Ishikawa (cell line): ENCODE results near the gene TUBA4A.
A peak's percentile ranks its signal among the peaks of the same experiment; 100 is the strongest.

Experiments used
- CEBPB ChIP-seq: IDR thresholded peaks from 2 replicates; pipeline ENCODE4 v1.6.1; 2012
- CREB1 ChIP-seq: IDR thresholded peaks from 2 replicates; pipeline ENCODE4 v1.6.1; 2012; ENCODE audit warnings: low read depth
- EGR1 ChIP-seq: IDR thresholded peaks from 2 replicates; pipeline ENCODE4 v1.6.1; 2012
- EP300 ChIP-seq: IDR thresholded peaks from 2 replicates; pipeline ENCODE4 v1.6.1; 2012; ENCODE audit warnings: borderline replicate concordance
- FOXM1 ChIP-seq: IDR thresholded peaks from 2 replicates; pipeline ENCODE4 v1.6.1; 2012; ENCODE audit warnings: low read depth, borderline replicate concordance
- MAX ChIP-seq: IDR thresholded peaks from 2 replicates; pipeline ENCODE4 v1.6.1; 2012
- NFIC ChIP-seq: IDR thresholded peaks from 2 replicates; pipeline ENCODE4 v1.6.1; 2012
- RAD21 ChIP-seq: IDR thresholded peaks from 2 replicates; pipeline ENCODE4 v1.6.1; 2012; ENCODE audit warnings: low read depth
- REST ChIP-seq: IDR thresholded peaks from 2 replicates; pipeline ENCODE4 v1.6.1; 2012; ENCODE audit warnings: low read depth, mild to moderate bottlenecking
- TAF1 ChIP-seq: IDR thresholded peaks from 2 replicates; pipeline ENCODE4 v1.6.1; 2012; ENCODE audit warnings: low read depth, mild to moderate bottlenecking
- TCF12 ChIP-seq: IDR thresholded peaks from 2 replicates; pipeline ENCODE4 v1.6.1; 2012; ENCODE audit warnings: low read depth
- TEAD4 ChIP-seq: IDR thresholded peaks from 2 replicates; pipeline ENCODE4 v1.6.1; 2012
- USF1 ChIP-seq: IDR thresholded peaks from 2 replicates; pipeline ENCODE4 v1.6.1; 2012
- YY1 ChIP-seq: IDR thresholded peaks from 2 replicates; pipeline ENCODE4 v1.6.1; 2012; ENCODE audit warnings: low read depth
- ZBTB7A ChIP-seq: IDR thresholded peaks from 2 replicates; pipeline ENCODE4 v1.6.1; 2012; ENCODE audit warnings: low read depth

Gene TUBA4A

GRCh38 chr2:219243291-219243761 is 10.4 kb downstream of the TUBA4A start:
- no peak for TF ChIP-seq EGR1
- no peak for TF ChIP-seq TAF1
- TF ChIP-seq TCF12 = no peak
- no peak for TF ChIP-seq MAX
- TF ChIP-seq NFIC = no peak
- no peak for TF ChIP-seq EP300
- no peak for TF ChIP-seq YY1
- no peak for TF ChIP-seq RAD21
- no peak for TF ChIP-seq CEBPB
- TF ChIP-seq CREB1 = no peak
- no peak for TF ChIP-seq ZBTB7A
- TF ChIP-seq REST = no peak
- TF ChIP-seq TEAD4 = no peak
- TF ChIP-seq FOXM1 = no peak

GRCh38 chr2:219234331-219234730 is 19.4 kb downstream of the TUBA4A start:
- no peak for TF ChIP-seq YY1

- TF ChIP-seq CREB1 (no peak), RAD21 (no peak), TAF1 (no peak), EP300 (no peak), REST (no peak), MAX (no peak; the same call in 1 of the 2 replicates), TEAD4 (no peak), FOXM1 (no peak), YY1 (no peak), USF1 (no peak), NFIC (no peak), TCF12 (no peak), ZBTB7A (no peak)
Observed at GRCh38 chr2:219230059-219230540, 23.6 kb downstream of the TUBA4A start.

- TF ChIP-seq REST (no peak), FOXM1 (no peak), YY1 (no peak), EP300 (no peak; the same call in 1 of the 2 replicates), CREB1 (peak; percentile 74), USF1 (0 out of 2 replicates have a peak, but pooled peaks have one; percentile 6), RAD21 (0 out of 2 replicates have a peak, but pooled peaks have one; percentile 6), MAX (no peak; the same call in 1 of the 2 replicates), TCF12 (peak; percentile 47; the same call in 1 of the 2 replicates), TEAD4 (0 out of 2 replicates have a peak, but pooled peaks have one; percentile 14), ZBTB7A (no peak; the same call in 1 of the 2 replicates), NFIC (peak; percentile 37; the same call in 1 of the 2 replicates), EGR1 (peak; percentile 77), CEBPB (peak; percentile 44), TAF1 (peak; percentile 76)
Observed at GRCh38 chr2:219229305-219230058, 24.2 kb downstream of the TUBA4A start, which contains the start of the genes ANKZF1 and ATG9A. ANKZF1 (plus strand) TSS chr2:219229806; CDS start chr2:219230258, 452 bp downstream. ATG9A (minus strand) TSS chr2:219229636; CDS start chr2:219228024, 1,612 bp downstream.
